HG02981 (cell line): Measurements from ENCODE around the gene TRIM25.

Experiments used
- ATAC-seq: cut with Tn5 transposase; IDR thresholded peaks from one replicate; pipeline ENCODE4 v1.9.1; 2021; ENCODE audit warnings: mild to moderate bottlenecking, moderate library complexity; ENCODE audit not compliant: unreplicated experiment

Gene TRIM25

DNA sequence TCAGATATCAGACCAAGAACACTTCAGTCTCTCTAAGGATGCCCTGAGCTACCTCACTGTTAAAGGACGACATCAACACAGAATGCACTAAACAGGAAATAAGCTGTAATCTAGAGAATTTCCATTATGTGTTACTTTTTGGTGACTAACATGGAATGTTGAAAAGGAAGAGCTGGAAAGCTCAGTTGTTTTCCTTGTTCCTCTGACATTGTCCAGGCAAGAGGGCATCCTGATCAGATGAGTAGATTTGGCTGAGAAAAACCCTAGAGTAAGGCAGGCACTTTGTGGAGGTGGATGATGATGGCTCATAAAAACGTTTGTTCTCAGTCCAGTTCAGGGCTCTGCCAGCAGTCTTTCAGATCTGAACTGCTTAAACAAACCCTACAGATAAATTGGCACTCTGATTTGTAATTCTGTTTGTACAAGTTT is 45.9 kb downstream of the TRIM25 start:
- ATAC-seq = no peak

DNA sequence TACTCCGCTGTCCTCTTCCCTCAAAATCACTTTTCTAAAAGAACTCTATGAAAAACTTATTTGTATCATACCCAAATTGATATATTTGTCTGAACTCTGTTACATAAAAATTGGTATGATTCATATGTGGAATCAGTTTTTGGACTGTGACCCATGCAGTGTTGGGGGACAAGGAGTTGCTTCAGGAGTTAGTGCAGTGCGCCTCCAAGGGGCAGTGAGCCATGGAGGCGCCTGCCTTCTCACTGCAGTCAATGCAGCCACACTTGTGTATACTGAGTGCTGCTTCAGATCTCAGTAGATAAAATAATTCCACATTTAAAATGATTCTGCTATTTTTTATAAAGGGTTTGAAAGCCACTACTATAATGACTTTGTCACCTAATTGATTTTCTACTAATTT is 47.4 kb downstream of the TRIM25 start:
- no peak for ATAC-seq

DNA sequence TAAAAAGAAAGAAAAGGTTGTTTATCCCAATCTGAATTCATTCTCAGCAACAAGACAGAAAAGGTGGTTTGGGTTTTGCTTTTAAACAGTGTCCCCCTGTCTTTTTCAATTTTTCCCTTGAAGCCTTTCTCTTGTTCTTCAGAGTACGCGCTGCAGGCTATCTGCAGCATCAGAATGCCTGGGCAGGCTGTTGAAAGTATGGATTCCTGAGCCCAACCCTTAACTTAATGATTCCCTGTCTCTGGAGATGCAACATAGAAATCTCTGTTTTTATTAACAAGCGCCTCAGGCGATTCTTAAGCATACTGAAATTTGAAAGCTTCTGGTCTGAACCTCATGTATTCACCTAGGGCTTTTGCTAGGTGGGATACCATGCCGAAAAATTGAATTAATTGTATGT is 47.8 kb downstream of the TRIM25 start:
- no peak for ATAC-seq

DNA sequence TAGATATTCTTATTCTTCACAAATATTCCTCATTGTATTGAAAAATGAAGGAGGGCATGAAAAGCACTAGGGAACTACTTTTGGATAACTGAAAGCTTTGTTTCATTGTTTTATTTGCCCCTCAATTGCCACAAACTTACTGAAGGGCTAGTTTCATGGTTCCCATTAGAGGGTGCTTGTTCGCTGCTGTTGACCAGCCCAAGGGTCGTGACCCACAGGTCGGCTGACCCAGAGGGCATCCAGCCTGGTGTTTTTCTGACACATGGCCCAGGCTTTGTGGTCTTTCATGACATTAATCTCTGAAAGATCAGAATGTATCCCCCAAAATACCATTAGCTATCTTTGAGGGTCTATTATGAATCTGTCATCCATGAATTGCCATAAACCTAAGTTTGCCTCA is 49.9 kb downstream of the TRIM25 start:
- no peak for ATAC-seq

DNA sequence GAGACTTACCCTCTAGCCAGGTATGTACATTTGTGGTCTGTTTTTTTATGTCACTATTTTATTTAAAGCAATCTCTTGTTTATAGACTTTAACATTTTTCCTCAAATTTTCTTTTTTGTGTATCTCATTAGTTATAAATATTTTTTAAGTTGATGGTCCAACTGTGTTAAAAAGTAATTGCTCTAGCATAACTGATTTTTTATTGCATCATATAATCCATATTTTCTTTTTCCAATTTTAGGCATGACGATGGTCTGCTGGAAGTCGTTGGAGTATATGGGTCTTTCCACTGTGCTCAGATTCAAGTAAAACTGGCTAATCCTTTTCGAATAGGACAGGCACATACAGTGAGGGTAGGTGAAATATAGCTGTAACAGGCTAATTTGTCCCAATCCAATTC is 52.0 kb downstream of the TRIM25 start:
- ATAC-seq = no peak

DNA sequence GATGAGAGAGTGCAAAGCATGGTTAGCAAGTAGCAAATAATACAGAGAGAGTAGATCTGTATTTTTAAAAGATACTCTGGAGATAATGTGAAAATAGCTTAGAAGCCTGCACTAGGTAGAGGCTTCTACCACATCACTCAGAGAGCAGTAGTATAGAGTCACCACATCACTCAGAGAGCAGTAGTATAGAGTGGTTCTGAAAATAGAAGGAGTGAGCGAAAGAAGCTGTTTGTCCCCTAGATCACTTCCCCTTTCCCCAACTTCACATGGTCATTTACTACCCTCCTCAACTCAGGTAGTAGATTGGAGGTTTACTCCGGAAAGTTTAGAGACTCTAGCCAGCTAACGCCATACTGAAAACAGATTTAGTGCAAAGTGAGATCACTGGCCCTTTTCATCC is 62.8 kb downstream of the TRIM25 start:
- no peak for ATAC-seq

DNA sequence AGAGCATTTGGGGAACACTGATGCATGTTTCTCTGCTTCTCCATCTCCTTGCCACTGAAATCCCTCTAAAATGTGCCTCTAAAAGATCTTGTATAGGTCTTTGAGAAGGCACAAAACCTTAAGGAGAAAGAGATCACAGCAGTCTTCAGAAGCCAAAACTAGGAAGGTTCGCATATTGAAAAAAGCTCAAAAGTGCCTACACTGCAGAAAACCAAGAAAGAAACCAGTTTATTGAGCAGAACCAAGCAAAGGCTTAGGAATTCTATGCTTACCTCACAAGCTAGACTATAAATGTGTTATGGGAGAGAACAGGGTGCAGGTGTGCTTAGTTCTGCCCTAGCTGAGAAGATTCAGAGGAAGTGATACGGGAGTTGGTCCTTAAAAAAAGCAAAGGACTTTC is 63.3 kb downstream of the TRIM25 start:
- ATAC-seq = no peak

DNA sequence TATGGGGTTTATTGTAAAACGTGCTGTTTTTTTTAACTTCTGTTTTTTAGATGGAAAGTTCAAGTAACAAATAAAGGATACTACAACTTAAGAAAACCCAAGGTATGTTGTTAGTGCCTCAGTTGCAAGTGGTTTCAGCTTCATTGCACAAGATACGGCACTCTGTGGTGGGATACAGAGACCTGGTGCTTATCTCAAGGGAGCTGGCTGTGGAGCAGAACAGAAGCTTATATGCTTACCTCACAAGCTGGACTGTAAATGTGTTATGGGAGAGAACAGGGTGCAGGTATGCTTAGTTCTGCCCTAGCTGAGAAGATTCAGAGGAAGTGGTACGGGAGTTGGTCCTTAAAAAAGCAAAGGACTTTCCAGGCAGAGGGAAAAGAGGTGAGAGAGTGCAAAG is 64.7 kb downstream of the TRIM25 start:
- no peak for ATAC-seq

DNA sequence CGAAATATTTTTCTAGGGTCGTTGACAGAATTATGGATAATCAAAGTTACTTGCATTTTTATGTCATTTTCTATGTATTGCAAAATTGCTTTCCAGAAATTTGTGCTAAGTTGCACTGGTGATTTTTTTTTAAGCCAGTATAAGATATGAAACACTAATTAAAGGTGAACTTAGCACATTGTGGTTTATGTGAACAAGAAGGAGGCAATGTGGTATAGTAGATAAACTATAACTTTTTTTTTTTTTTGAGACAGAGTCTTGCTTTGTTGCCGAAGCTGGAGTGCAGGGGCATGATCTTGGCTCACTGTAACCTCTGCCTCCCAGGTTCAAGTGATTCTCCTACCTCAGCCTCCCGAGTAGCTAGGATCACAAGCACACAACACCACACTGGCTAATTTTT is 66.7 kb downstream of the TRIM25 start:
- ATAC-seq = no peak

DNA sequence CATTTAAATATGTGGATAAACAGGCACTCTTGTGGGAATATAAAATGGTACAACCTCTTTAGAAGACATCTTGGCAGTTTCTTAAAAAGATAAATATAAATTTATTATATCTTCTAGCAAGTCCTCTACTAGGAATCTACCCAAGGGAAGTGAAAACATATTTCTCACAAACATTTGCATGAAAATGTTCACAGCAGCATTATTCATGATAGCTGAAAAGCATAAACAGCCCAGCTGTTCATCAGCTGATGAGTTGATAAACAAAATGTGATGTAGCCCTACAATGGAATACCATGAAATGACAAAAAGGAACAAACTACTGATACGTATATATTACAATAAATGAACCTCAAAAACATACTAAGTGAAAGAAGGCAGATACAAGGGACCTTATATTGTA is 67.9 kb downstream of the TRIM25 start:
- no peak for ATAC-seq

DNA sequence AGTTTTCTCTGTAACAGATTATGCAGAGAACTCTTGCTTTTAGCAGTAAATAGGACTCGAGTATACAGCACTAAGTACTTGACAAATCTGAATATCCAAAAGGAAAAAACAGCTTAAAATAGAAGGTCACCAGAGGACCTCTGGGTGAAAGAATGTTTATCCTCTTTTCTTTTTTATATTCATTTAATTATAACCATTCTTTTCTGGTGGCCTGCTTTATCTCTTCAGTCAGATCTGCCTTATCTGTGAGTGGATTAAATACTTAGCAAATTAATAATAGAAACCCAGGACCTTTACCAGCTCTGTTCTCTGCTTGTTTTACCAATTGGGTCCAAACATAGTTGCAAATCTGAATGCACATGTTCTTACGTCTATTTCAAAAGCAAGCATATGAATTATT is 71.3 kb downstream of the TRIM25 start:
- ATAC-seq = no peak

DNA sequence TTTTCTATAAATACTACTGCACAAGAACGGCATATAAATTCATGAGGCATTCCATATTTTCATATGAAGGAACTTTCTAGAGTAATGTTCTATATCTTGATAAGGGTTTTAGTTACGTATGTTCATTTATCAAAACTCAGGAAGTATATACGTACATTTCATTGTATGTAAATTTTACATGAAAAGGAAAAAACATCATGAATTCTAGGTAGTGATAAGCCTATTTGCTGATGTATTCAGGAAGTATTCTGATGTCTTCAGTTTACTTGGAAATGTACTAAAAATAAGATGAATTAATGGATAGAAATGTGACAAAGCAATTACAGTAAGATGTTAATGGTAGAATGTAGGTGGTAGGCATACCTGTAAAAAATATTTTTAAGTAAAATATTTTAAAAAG is 75.2 kb downstream of the TRIM25 start:
- no peak for ATAC-seq
